Left ventricle myocardium inferior (tissue), 1 donor: Measurements from ENCODE around the gene CYTH4. TPM values are rescaled to one million over a fixed set of nuclear protein-coding genes. Genes with fewer than 3 reads are reported as not detected.
A peak's percentile ranks its signal among the peaks of the same experiment; 100 is the strongest.
"Not testable (repeated sequence)": the region's sequence is repeated elsewhere in the genome, so short reads cannot be mapped to it uniquely, and the experiment has no call there.

Experiments used
- DNase-seq: peaks from one replicate; pipeline ENCODE4 v3.0.0-alpha.2; 2020
- H3K27ac ChIP-seq: fragments of 200-600 bp; replicated peaks from 2 replicates; pipeline ENCODE4 v1.8.0; 2021
- H3K27me3 ChIP-seq: fragments of 200-600 bp; 2 replicates; pipeline ENCODE4 v1.8.0; 2021; ENCODE audit warnings: low read depth
- H3K36me3 ChIP-seq: fragments of 200-600 bp; 2 replicates; pipeline ENCODE4 v1.8.0; 2021
- H3K4me1 ChIP-seq: fragments of 200-600 bp; 2 replicates; pipeline ENCODE4 v1.8.0; 2021
- H3K4me3 ChIP-seq: fragments of 200-600 bp; 2 replicates; pipeline ENCODE4 v1.8.0; 2021; ENCODE audit warnings: mild to moderate bottlenecking, moderate library complexity
- H3K9me3 ChIP-seq: fragments of 200-600 bp; replicated peaks from 2 replicates; pipeline ENCODE4 v1.8.0; 2021
- intact Hi-C: fragments of 100-400 bp; cut with micrococcal nuclease; formaldehyde crosslinking; loops from one replicate; pipeline ENCODE4 v1.11.0; 2022
- long read RNA-seq: library from polyadenylated mRNA; unstranded; transcript quantifications from one replicate; pipeline ENCODE4 v2.0.0, GENCODE V29; 2021
- total RNA-seq: library from RNA; stranded (reverse); fragmentation: NEBNext Ultra II Directional; extraction: Animal tissue kit (Norgen Biotek cat#: 25700); gene quantifications from one replicate; pipeline ENCODE4 v1.2.1, GENCODE V29; 2021
- TF ChIP-seq, protein P1 (sequence below): fragments of 200-600 bp; IDR thresholded peaks from 2 replicates; pipeline ENCODE4 v1.8.0; 2021; ENCODE audit warnings: antibody characterized with exemption, mild to moderate bottlenecking, borderline replicate concordance
- donor health status: DM: no; HTN: yes; CAD: no; lungs with severe emphysema.

The CYTH4 gene, protein sequence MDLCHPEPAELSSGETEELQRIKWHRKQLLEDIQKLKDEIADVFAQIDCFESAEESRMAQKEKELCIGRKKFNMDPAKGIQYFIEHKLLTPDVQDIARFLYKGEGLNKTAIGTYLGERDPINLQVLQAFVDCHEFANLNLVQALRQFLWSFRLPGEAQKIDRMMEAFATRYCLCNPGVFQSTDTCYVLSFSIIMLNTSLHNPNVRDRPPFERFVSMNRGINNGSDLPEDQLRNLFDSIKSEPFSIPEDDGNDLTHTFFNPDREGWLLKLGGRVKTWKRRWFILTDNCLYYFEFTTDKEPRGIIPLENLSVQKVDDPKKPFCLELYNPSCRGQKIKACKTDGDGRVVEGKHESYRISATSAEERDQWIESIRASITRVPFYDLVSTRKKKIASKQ
- total RNA-seq: 4.8 TPM
- long read RNA-seq, partial matches to known transcripts: 3 of 8 reads
- long read RNA-seq, other reads (novel, unspliced or antisense): 3 of 8 reads

DNA sequence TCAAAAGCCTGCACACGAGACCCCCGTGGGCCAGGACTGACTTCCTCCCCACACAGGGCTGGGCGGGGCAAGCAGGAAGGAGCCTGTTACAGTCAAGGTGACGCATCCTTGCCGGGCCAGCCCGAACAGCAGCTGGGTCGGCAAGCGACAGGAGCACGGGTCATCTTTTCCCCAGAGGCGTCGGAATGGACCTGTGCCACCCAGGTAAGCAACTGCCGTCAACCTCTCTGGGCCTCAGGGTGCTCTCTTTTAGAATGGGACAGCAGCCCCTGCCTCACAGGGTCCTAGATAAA, at the start of gene CYTH4:
TSS of gene CYTH4 (plus strand) at position 124 of the 293 bp plus-strand sequence. CDS start at position 186, 62 bp downstream.
- peak; percentile 64 for DNase-seq
- Histone ChIP-seq H3K4me3 (peak within 1 kb of the TSS; percentile 51), H3K27ac (peak within 1 kb of the TSS; percentile 55), H3K36me3 (no peaks in the 10 kb centered on the region), H3K9me3 (no peaks in the 10 kb centered on the region), H3K4me1 (peaks cover 11% of the 10 kb centered on the region), H3K27me3 (peaks cover 97% of the 10 kb centered on the region)
- intact Hi-C loops: no loop called here
- TF ChIP-seq, protein P1, sequence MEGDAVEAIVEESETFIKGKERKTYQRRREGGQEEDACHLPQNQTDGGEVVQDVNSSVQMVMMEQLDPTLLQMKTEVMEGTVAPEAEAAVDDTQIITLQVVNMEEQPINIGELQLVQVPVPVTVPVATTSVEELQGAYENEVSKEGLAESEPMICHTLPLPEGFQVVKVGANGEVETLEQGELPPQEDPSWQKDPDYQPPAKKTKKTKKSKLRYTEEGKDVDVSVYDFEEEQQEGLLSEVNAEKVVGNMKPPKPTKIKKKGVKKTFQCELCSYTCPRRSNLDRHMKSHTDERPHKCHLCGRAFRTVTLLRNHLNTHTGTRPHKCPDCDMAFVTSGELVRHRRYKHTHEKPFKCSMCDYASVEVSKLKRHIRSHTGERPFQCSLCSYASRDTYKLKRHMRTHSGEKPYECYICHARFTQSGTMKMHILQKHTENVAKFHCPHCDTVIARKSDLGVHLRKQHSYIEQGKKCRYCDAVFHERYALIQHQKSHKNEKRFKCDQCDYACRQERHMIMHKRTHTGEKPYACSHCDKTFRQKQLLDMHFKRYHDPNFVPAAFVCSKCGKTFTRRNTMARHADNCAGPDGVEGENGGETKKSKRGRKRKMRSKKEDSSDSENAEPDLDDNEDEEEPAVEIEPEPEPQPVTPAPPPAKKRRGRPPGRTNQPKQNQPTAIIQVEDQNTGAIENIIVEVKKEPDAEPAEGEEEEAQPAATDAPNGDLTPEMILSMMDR: no peak

DNA sequence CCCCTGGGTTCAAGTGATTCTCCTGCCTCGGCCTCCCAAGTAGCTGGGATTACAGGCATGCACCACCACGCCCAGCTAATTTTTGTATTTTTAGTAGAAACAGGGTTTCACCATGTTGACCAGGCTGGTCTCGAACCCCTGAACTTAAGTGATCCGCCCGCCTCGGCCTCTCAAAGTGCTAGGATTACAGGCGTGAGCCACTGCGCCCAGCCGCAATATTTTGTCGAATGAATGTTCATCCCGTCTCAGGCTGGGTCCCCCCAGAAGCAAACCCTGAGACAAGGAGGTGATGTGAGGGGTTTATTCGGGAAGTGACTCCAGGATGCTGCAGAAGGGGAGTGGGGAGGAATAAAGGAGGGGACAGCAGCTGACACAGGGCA, 48.9 kb upstream of the CYTH4 start:
- H3K9me3 ChIP-seq, H3K36me3 ChIP-seq, DNase-seq, H3K4me1 ChIP-seq, intact Hi-C loops, H3K27ac ChIP-seq, H3K4me3 ChIP-seq: not testable (repeated sequence)
- H3K27me3 ChIP-seq: peaks cover 96% of the 10 kb centered on the region

DNA sequence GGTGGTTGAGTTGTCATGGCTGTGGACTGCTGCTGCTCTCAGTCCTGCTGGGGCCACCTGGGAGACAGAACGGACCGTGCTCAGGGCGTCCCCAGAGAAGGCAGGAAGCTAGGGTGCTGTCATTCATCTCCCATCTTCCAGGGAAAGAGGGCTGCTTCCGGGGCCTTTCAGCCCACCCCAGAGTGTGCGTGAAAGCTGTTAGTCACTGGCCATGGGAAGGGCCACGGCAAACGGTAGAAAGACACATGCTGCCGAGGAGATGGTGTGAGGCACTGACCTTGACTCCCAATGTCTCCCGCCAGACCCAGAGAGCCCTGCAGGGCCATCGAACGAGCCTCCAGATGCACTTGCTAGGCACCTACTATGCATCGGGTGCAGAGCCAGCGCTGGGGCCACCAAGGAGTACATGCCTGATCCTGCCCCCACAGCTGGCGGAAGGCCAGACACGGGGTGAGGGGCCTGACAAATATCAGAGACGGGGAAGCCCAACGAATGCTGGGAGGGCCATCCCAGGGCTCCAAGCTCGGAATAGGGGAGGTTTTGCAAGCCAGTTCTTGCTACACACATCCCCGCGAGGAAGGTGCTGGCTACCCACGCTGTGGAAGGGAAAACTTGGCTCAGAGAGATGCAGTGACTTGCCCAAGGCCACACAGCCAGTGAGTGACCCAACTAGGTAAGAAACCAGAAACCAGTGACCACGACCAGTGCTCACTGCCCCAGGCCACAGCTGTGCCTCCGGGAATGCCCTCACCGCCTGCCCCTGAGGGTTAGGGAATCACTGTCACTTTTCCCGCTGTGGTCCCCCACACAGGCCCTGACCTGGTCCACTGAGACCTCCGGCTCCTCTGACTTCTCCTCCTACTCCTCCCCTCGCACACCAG, 48.3 kb upstream of the CYTH4 start:
- Histone ChIP-seq H3K27me3 (peaks cover 98% of the 10 kb centered on the region), H3K36me3 (no peaks in the 10 kb centered on the region), H3K9me3 (no peaks in the 10 kb centered on the region), H3K4me3 (no peak overlapping the region), H3K27ac (no peak overlapping the region), H3K4me1 (no peaks in the 10 kb centered on the region)
- TF ChIP-seq, protein P1: no peak
- intact Hi-C loops: no loop called here
- DNase-seq: no peak

- no peaks in the 10 kb centered on the region for H3K4me1 ChIP-seq
Observed at GRCh38 chr22:37234736-37235711, 47.3 kb upstream of the CYTH4 start.

DNA sequence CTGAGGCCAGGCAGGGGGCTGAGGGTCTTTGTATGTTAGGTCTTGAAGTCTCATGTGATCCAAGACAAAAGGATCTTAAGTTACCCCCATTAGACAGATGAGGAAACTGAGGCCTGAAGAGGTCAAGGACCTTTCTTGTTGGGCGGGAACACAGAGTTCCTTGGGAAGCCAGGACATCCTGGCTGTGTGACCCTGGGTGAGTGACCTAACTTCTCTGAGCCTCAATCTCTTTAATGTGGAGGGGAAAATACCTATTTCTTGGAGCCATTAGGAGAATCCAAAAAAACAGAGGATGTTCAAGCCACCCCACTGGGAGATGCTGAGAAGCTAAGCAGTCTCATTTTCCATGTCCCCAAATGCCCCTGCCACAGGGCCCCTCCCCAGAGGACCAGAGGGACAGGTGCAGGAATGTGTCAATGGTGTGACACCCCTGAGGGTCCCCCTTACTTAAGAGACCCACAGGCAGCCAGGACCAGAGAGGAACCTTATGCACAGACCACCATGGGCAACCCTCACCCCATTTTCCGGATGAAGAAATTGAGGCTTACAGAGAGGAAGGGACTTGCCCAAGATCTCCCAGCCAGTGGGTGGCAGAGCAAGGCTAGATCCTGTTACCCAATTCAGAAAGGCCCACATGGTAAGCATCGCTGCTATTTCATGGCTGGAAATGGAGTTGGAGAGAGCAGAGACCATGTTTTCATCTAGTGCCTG, 46.3 kb upstream of the CYTH4 start:
- intact Hi-C loops: no loop called here
- no peak overlapping the region for H3K27ac ChIP-seq
- H3K4me1 ChIP-seq: no peaks in the 10 kb centered on the region
- no peak overlapping the region for H3K4me3 ChIP-seq
- H3K36me3 ChIP-seq: no peaks in the 10 kb centered on the region
- no peak for DNase-seq
- TF ChIP-seq, protein P1: no peak
- no peaks in the 10 kb centered on the region for H3K9me3 ChIP-seq
- peaks cover 100% of the 10 kb centered on the region for H3K27me3 ChIP-seq

More at GRCh38 chr22:37234736-37235711, 47.3 kb upstream of the CYTH4 start:
- no peaks in the 10 kb centered on the region for H3K9me3 ChIP-seq
- no peak overlapping the region for H3K4me3 ChIP-seq
- H3K27ac ChIP-seq: no peak overlapping the region
- H3K36me3 ChIP-seq: no peaks in the 10 kb centered on the region
- intact Hi-C loops: no loop called here
- TF ChIP-seq, protein P1: no peak
- no peak for DNase-seq
- H3K27me3 ChIP-seq: peaks cover 99% of the 10 kb centered on the region
